Neural crest cell (in vitro differentiated cells): Measurements from ENCODE around the gene IFIH1. TPM values are rescaled to one million over a fixed set of nuclear protein-coding genes. Genes with fewer than 3 reads are reported as not detected.

ENCODE experiments used
- DNase-seq: peaks from one replicate; pipeline ENCODE4 v3.0.0; 2021; ENCODE audit warnings: low read depth, mixed read lengths, low spot score
- H3K27ac Mint-ChIP-seq: one replicate; pipeline ENCODE4 v1.8.0; 2021; ENCODE audit warnings: mild to moderate bottlenecking, mixed read lengths; ENCODE audit not compliant: unreplicated experiment
- H3K27me3 Mint-ChIP-seq: 2 replicates; pipeline ENCODE4 v1.8.0; 2021; ENCODE audit warnings: low read depth, mild to moderate bottlenecking, mixed read lengths
- H3K36me3 Mint-ChIP-seq: 2 replicates; pipeline ENCODE4 v1.8.0; 2021; ENCODE audit warnings: low read depth, mild to moderate bottlenecking, mixed read lengths
- H3K4me1 Mint-ChIP-seq: 2 replicates; pipeline ENCODE4 v1.8.0; 2021; ENCODE audit warnings: mixed read lengths
- H3K4me3 Mint-ChIP-seq: one replicate; pipeline ENCODE4 v1.8.0; 2021; ENCODE audit warnings: mild to moderate bottlenecking, mixed read lengths
- H3K9me3 Mint-ChIP-seq: 2 replicates; pipeline ENCODE4 v1.8.0; 2021; ENCODE audit warnings: mixed read lengths
- long read RNA-seq: library from polyadenylated mRNA; unstranded; transcript quantifications from one replicate; pipeline ENCODE4 v2.0.0, GENCODE V29; 2020
- total RNA-seq: library from RNA; stranded (reverse); gene quantifications from 2 replicates; pipeline ENCODE4 v1.2.1, GENCODE V29; 2021
- TF ChIP-seq, protein P1 (sequence below): fragments of 200-600 bp; sonication (generic); conservative IDR thresholded peaks from 2 replicates; pipeline ENCODE4 v1.5.0; 2021; ENCODE audit warnings: antibody characterized with exemption, mild to moderate bottlenecking

Gene IFIH1
- total RNA-seq = 0.23 and 0.27 TPM in 2 replicates
- long read RNA-seq = 0 reads

DNA sequence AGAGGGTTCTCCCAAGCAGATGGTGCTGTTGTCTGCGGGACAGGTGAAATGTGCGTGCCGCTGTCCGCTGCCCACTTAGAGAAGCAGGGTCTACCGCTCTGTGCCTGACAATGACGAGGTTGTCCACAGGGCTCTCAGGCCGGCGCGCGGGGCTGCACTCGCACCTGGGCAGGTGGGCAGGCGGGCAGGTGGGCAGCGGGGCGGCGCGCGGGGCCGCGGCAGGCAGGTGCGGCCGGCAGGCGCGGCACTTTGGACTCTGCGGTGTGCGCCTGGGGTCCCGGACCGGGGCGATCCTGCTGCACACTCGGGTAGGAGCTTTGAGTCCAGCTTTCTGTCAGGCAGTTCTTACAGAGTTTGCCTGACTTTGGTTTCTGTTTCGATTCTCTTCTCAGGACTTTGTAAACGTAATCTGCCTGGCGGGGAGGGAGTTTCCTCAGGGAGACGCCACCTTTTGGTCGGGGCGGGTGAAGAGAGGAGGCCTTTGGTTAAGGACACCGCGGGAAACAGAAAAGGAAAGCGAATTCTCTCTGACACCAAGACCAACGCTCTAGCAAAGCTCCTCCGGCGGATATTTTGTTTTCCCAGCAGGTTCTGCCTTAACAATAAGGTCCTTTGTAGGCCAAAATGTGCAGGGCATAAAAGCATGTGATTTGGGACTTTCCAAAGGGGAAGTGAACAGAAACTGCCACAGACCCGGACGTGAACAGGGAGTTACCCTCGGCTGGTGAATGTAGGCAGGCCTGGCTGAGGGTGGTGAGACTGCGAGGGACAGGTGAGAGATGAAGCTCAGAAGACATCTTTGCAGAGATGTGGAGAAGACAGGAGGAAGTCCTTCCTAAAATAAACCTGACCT lies at the start of gene IFIH1:
IFIH1 (minus strand) TSS at position 357 of the 853 bp plus-strand sequence. CDS start 377 bp downstream, outside the sequence.
- H3K27ac Mint-ChIP-seq = peak within 1 kb of the TSS; percentile 81
- H3K4me1 Mint-ChIP-seq = peaks cover 6% of the 10 kb centered on the region
- peak; percentile 34 for DNase-seq
- H3K36me3 Mint-ChIP-seq = no peaks in the 10 kb centered on the region
- TF ChIP-seq, protein P1, sequence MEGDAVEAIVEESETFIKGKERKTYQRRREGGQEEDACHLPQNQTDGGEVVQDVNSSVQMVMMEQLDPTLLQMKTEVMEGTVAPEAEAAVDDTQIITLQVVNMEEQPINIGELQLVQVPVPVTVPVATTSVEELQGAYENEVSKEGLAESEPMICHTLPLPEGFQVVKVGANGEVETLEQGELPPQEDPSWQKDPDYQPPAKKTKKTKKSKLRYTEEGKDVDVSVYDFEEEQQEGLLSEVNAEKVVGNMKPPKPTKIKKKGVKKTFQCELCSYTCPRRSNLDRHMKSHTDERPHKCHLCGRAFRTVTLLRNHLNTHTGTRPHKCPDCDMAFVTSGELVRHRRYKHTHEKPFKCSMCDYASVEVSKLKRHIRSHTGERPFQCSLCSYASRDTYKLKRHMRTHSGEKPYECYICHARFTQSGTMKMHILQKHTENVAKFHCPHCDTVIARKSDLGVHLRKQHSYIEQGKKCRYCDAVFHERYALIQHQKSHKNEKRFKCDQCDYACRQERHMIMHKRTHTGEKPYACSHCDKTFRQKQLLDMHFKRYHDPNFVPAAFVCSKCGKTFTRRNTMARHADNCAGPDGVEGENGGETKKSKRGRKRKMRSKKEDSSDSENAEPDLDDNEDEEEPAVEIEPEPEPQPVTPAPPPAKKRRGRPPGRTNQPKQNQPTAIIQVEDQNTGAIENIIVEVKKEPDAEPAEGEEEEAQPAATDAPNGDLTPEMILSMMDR = no peak
- peaks cover 3% of the 10 kb centered on the region for H3K9me3 Mint-ChIP-seq
- peak within 1 kb of the TSS; percentile 86 for H3K4me3 Mint-ChIP-seq
- H3K27me3 Mint-ChIP-seq = peaks cover 42% of the 10 kb centered on the region

DNA sequence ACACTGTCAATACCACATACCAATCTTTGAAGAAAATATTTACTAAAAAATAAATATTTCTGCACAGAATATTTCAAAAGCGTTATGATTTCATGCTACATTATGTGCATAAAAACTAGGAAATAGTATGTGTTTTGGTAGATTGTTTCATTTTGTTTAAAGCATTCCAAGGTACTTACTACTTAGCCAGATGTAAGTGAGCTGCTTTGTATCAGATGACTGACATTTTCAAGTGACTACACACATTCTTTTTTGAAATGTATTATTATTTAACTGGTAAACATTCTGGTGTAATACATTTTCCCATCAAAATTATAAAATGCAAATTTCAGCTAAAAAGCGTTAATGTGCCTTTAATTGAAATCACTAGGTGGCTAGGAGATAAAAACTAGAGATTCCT lies 46.9 kb upstream of the IFIH1 start:
- TF ChIP-seq, protein P1 = no peak
- H3K27me3 Mint-ChIP-seq = no peaks in the 10 kb centered on the region
- H3K4me3 Mint-ChIP-seq = no peak overlapping the region
- no peaks in the 10 kb centered on the region for H3K36me3 Mint-ChIP-seq
- no peaks in the 10 kb centered on the region for H3K4me1 Mint-ChIP-seq
- no peak overlapping the region for H3K27ac Mint-ChIP-seq
- DNase-seq = no peak
- H3K9me3 Mint-ChIP-seq = no peaks in the 10 kb centered on the region

DNA sequence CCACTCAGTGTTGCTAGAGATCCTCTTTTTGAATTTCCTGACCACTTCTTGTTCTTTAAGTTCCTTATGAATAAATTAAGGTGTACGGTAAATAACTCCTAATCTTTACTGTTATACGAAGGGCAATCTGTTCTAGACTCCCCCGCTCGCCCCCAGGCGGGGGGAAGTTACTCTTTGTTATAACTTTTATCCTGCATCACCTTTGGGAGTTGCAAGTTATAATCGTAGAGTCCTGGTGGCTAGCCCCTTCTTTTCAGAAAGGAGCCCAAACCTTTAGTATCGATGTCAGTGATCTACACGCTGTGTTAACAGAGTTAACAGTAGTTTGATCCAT lies 26.1 kb upstream of the IFIH1 start:
- TF ChIP-seq, protein P1 = no peak
- Mint-ChIP-seq H3K27ac (no peak overlapping the region), H3K36me3 (no peaks in the 10 kb centered on the region), H3K4me1 (peaks cover 13% of the 10 kb centered on the region), H3K9me3 (peaks cover 3% of the 10 kb centered on the region), H3K27me3 (peaks cover 39% of the 10 kb centered on the region), H3K4me3 (peak overlapping the region; percentile 95)
- DNase-seq = no peak

DNA sequence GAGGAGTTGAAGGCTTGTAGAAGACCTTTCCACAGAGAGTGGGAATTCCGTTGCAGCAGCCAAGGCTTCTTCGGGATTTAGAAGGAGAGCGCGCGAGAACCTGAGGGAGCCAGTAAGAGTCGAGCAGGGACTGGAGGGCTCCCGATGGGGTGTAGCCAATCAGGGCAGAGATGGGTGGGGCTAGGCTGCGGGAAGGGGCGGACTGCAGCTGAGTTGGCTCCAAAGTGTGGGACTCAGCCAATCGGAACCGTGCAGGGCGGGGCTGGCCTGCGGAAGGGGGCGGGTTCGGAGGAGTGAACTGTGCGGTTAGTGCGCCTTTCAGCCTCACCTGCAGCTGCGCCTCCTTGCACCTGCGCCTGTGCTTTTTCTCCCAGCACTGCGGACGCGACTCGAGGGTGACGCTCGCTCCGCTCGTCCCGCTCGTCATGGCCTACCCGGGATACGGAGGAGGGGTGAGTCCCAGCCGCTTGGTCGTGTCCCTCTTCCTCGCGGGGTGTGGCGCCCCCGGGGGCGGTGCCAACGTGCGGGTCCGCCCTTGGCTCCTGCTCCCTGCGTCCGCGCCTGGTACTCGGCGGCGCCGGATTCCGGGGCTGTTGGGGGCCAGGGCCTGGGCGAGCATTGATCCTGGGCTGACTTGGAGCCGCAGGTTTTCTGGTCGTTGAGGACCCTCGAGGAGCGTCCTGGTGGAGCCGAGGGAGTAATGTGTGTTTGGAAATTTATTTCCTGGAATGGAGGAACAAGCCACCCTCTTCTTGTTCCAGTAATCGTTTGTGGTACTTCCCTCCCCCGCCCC lies 25.5 kb upstream of the IFIH1 start, which contains the start of gene GCA:
GCA (plus strand) TSS at position 309 of the 793 bp plus-strand sequence; CDS start at position 426, 117 bp downstream.
- H3K27ac Mint-ChIP-seq = no peak within 1 kb of the TSS
- peaks cover 3% of the 10 kb centered on the region for H3K9me3 Mint-ChIP-seq
- peak within 1 kb of the TSS; percentile 95 for H3K4me3 Mint-ChIP-seq
- H3K4me1 Mint-ChIP-seq = peaks cover 13% of the 10 kb centered on the region
- TF ChIP-seq, protein P1 = peak; percentile 32
- H3K36me3 Mint-ChIP-seq = no peaks in the 10 kb centered on the region
- peaks cover 39% of the 10 kb centered on the region for H3K27me3 Mint-ChIP-seq
- DNase-seq = peak; percentile 88

DNA sequence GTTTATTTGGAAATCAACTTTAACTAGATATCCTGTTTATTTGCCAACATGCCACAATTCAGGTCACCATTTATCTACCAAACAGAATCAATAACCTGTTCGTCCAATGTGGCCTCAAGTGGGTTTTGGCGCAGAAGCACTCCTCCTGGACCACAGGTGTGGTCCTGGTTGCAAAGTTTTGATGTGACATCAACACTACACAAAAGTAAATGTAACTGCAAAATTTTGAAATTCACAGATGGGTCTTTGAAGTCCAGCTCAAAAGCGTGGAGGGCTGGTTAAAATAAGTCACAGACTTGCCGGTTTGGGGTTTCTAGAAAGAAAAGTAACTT lies 25.0 kb upstream of the IFIH1 start:
- Mint-ChIP-seq H3K4me1 (peaks cover 13% of the 10 kb centered on the region), H3K9me3 (peaks cover 3% of the 10 kb centered on the region), H3K36me3 (no peaks in the 10 kb centered on the region), H3K27ac (no peak overlapping the region), H3K4me3 (peak overlapping the region; percentile 95), H3K27me3 (peaks cover 39% of the 10 kb centered on the region)
- TF ChIP-seq, protein P1 = no peak
- DNase-seq = no peak
